ENCODE measurements around the gene TMEM150B. TPM values are rescaled to one million over a fixed set of nuclear protein-coding genes. Genes with fewer than 3 reads are reported as not detected.

Gene TMEM150B
- total RNA-seq, 1 donor from 2014 or later = not detected

GRCh38 chr19:55266404-55266803 is 58.7 kb downstream of the TMEM150B start:
- Mint-ChIP-seq H3K4me3 (peak overlapping the region; percentile 23), H3K9me3 (peaks cover 7% of the 10 kb centered on the region), H3K4me1 (peaks cover 5% of the 10 kb centered on the region), H3K36me3 (ENCODE audit: low read depth) (peaks cover 19% of the 10 kb centered on the region), H3K27me3 (ENCODE audit: low read depth) (no peaks in the 10 kb centered on the region), H3K27ac (ENCODE audit: unreplicated experiment) (no peak overlapping the region)
- no peak for TF ChIP-seq CTCF (conservative IDR thresholded peaks at IDR 0.05)
- DNase-seq (ENCODE audit: low read depth, low spot score) = no peak

- Mint-ChIP-seq H3K9me3 (peaks cover 7% of the 10 kb centered on the region), H3K36me3 (ENCODE audit: low read depth) (peaks cover 19% of the 10 kb centered on the region), H3K27me3 (ENCODE audit: low read depth) (no peaks in the 10 kb centered on the region), H3K4me3 (no peak overlapping the region), H3K27ac (ENCODE audit: unreplicated experiment) (no peak overlapping the region), H3K4me1 (peaks cover 5% of the 10 kb centered on the region)
- TF ChIP-seq CTCF (conservative IDR thresholded peaks at IDR 0.05) = no peak
- DNase-seq (ENCODE audit: low read depth, low spot score) = no peak
These were observed 59.3 kb downstream of the TMEM150B start for GRCh38 chr19:55265723-55266386.

GRCh38 chr19:55265173-55265572 is 60.0 kb downstream of the TMEM150B start:
- no peaks in the 10 kb centered on the region for H3K27me3 Mint-ChIP-seq (ENCODE audit: low read depth)
- DNase-seq (ENCODE audit: low read depth, low spot score) = no peak
- H3K27ac Mint-ChIP-seq (ENCODE audit: unreplicated experiment) = no peak overlapping the region
- peaks cover 16% of the 10 kb centered on the region for H3K36me3 Mint-ChIP-seq (ENCODE audit: low read depth)
- TF ChIP-seq CTCF (conservative IDR thresholded peaks at IDR 0.05) = no peak
- H3K9me3 Mint-ChIP-seq = peaks cover 7% of the 10 kb centered on the region
- H3K4me1 Mint-ChIP-seq = peaks cover 10% of the 10 kb centered on the region
- H3K4me3 Mint-ChIP-seq = no peak overlapping the region

- DNase-seq (ENCODE audit: low read depth, low spot score) = no peak
- H3K9me3 Mint-ChIP-seq = peaks cover 7% of the 10 kb centered on the region
- H3K27ac Mint-ChIP-seq (ENCODE audit: unreplicated experiment) = no peak overlapping the region
- H3K27me3 Mint-ChIP-seq (ENCODE audit: low read depth) = no peaks in the 10 kb centered on the region
- peaks cover 16% of the 10 kb centered on the region for H3K36me3 Mint-ChIP-seq (ENCODE audit: low read depth)
- peaks cover 14% of the 10 kb centered on the region for H3K4me1 Mint-ChIP-seq
- TF ChIP-seq CTCF (conservative IDR thresholded peaks at IDR 0.05) = no peak
- no peak overlapping the region for H3K4me3 Mint-ChIP-seq
These were observed 60.6 kb downstream of the TMEM150B start for GRCh38 chr19:55264531-55264930.

Other genes with a start within 250 kb of the TMEM150B start
- gene EPS8L1, start 249.5 kb downstream of the TMEM150B start, total RNA-seq = 22.4 TPM in 2 replicates
- 107 and 108 TPM in 2 replicates for gene PPP1R12C, start 207.7 kb downstream of the TMEM150B start, total RNA-seq
- 1.1 TPM in 1 of 2 replicates, not detected in the other for gene TNNT1, start 176.1 kb downstream of the TMEM150B start, total RNA-seq
- gene TNNI3, start 167.6 kb downstream of the TMEM150B start, total RNA-seq = 5.4 and 6.5 TPM in 2 replicates
- 9.5 and 10.4 TPM in 2 replicates for gene DNAAF3, start 158.7 kb downstream of the TMEM150B start, total RNA-seq
- gene SYT5, start 145.1 kb downstream of the TMEM150B start, total RNA-seq = 3.5 and 4.3 TPM in 2 replicates
- gene PTPRH, start 115.8 kb downstream of the TMEM150B start, total RNA-seq = 1.2 and 2.0 TPM in 2 replicates
- gene TMEM86B, start 96.6 kb downstream of the TMEM150B start, total RNA-seq = 4.9 and 5.8 TPM in 2 replicates
- gene PPP6R1, start 66.3 kb downstream of the TMEM150B start, total RNA-seq = 71.2 and 73.1 TPM in 2 replicates
- gene HSPBP1, start 45.2 kb downstream of the TMEM150B start, total RNA-seq = 53.8 and 54.7 TPM in 2 replicates
- 50.0 and 50.7 TPM in 2 replicates for gene BRSK1, start 41.3 kb downstream of the TMEM150B start, total RNA-seq
- gene KMT5C, start 14.5 kb upstream of the TMEM150B start, total RNA-seq = 32.9 and 35.2 TPM in 2 replicates
- 0.16 TPM in 1 of 2 replicates, not detected in the other for gene COX6B2, start 29.4 kb upstream of the TMEM150B start, total RNA-seq
- gene GARIN5B, start 37.9 kb upstream of the TMEM150B start, total RNA-seq = not detected in 2 replicates
- 0.56 and 0.59 TPM in 2 replicates for gene IL11, start 45.1 kb upstream of the TMEM150B start, total RNA-seq
- not detected in 2 replicates for gene TMEM190, start 51.5 kb upstream of the TMEM150B start, total RNA-seq
- 0.40 and 0.71 TPM in 2 replicates for gene TMEM238, start 59.0 kb upstream of the TMEM150B start, total RNA-seq
- gene RPL28, start 60.6 kb upstream of the TMEM150B start, total RNA-seq = 1,888 and 1,936 TPM in 2 replicates
- gene UBE2S, start 82.4 kb upstream of the TMEM150B start, total RNA-seq = 243 and 269 TPM in 2 replicates
- 0.54 and 0.59 TPM in 2 replicates for gene SHISA7, start 118.0 kb upstream of the TMEM150B start, total RNA-seq
- gene ISOC2, start 136.3 kb upstream of the TMEM150B start, total RNA-seq = 34.3 and 36.7 TPM in 2 replicates
- not detected in 2 replicates for gene C19orf85, start 139.4 kb upstream of the TMEM150B start, total RNA-seq
- 14.8 and 15.0 TPM in 2 replicates for gene ZNF628, start 151.3 kb upstream of the TMEM150B start, total RNA-seq
- 81.1 and 87.9 TPM in 2 replicates for gene NAT14, start 159.8 kb upstream of the TMEM150B start, total RNA-seq
- 1.3 and 1.5 TPM in 2 replicates for gene SSC5D, start 163.1 kb upstream of the TMEM150B start, total RNA-seq
- not detected in 2 replicates for gene SBK2, start 211.8 kb upstream of the TMEM150B start, total RNA-seq
- gene SBK3, start 220.2 kb upstream of the TMEM150B start, total RNA-seq = 0.39 and 0.68 TPM in 2 replicates